ENCODE results near the gene CAND1.

DNA sequence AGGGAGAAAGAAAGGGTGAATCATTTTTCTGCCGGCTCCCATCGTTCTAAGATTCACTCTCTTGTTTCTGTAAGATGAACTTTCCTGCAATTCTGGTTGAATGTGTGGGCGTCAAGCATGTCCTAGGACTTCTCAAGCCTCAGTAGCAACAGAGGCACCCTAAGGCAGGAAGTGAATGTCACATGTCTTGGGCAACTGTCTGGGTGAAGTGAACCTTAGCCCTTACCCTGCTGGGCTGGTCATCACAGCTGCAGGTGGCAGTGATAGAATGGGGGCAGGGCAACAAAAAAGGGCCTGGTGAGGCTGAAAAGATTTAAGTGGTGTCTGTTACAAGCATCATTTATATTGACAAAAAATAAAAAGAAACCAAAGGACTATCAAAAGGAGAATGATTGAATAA, 45.9 kb upstream of the CAND1 start:
- no peak for TF ChIP-seq GATA3 (IDR thresholded peaks at IDR 0.05; ENCODE audit: low read depth, low read length)
- no peak for TF ChIP-seq GATA2 (IDR thresholded peaks at IDR 0.05; ENCODE audit: low read depth, low read length)

All from SH-SY5Y (cell line).